ENCODE results near the gene TPRG1. TPM values are rescaled to one million over a fixed set of nuclear protein-coding genes. Genes with fewer than 3 reads are reported as not detected.

TPRG1 gene
- not detected for polyA plus RNA-seq (2013)

- WGBS (ENCODE audit: insufficient coverage) = 100% methylated on average over 1 of the region's 1 CpG
- H3K4me3 ChIP-seq (ENCODE audit: control insufficient read depth in 1 of 7, extremely low read depth in 1 of 7, insufficient read depth in 4 of 7, low read depth in 2 of 7, low read length in 6 of 7) = no peak within 1 kb of the TSS
- POLR2A ChIA-PET = no interaction called here
- no peak for DNase-seq
- CTCF ChIA-PET = no interaction called here
- H3K27ac ChIP-seq (ENCODE audit: insufficient read depth in 1 of 2, low read depth in 1 of 2, low read length in 2 of 2, poor library complexity in 1 of 2, severe bottlenecking in 2 of 2) = no peak within 1 kb of the TSS
- H3K9me3 ChIP-seq (ENCODE audit: control extremely low read depth in 1 of 5, control insufficient read depth in 4 of 5, insufficient read depth in 2 of 5, low read depth in 1 of 5, low read length in 4 of 5) = no peaks in the 10 kb centered on the region
- no peaks in the 10 kb centered on the region for H3K27me3 ChIP-seq (replicated peaks in 2 of 5; ENCODE audit: control insufficient read depth in 4 of 5, insufficient read depth in 5 of 5, low read length in 4 of 5)
- no peaks in the 10 kb centered on the region for H3K4me1 ChIP-seq (ENCODE audit: control extremely low read depth in 1 of 4, control insufficient read depth in 4 of 4, insufficient read depth in 4 of 4, low read length in 3 of 4)
- H3K36me3 ChIP-seq (ENCODE audit: control insufficient read depth in 4 of 4, insufficient read depth in 4 of 4, low read length in 3 of 4) = no peaks in the 10 kb centered on the region
Measured at GRCh38 chr3:189171707-189172106, at the start of gene TPRG1. Gene TPRG1, plus strand, starts transcription at chr3:189171971. Its CDS starts 35,414 bp downstream, at chr3:189207385.

GRCh38 chr3:189122110-189122509 is 49.7 kb upstream of the TPRG1 start:
- no peak overlapping the region for H3K4me3 ChIP-seq (ENCODE audit: control insufficient read depth in 1 of 7, extremely low read depth in 1 of 7, insufficient read depth in 4 of 7, low read depth in 2 of 7, low read length in 6 of 7)
- H3K9me3 ChIP-seq (ENCODE audit: control extremely low read depth in 1 of 5, control insufficient read depth in 4 of 5, insufficient read depth in 2 of 5, low read depth in 1 of 5, low read length in 4 of 5) = peaks cover 0 to 13% (median 3%) of the 10 kb centered on the region in 5 experiments
- no peaks in the 10 kb centered on the region for H3K27me3 ChIP-seq (replicated peaks in 2 of 5; ENCODE audit: control insufficient read depth in 4 of 5, insufficient read depth in 5 of 5, low read length in 4 of 5)
- H3K36me3 ChIP-seq (ENCODE audit: control insufficient read depth in 4 of 4, insufficient read depth in 4 of 4, low read length in 3 of 4) = no peaks in the 10 kb centered on the region
- POLR2A ChIA-PET = interaction anchor here (0.6 kb wide), 1 partner anchor 71 kb away, joined by 3 read pairs; no protein-coding TSS in a partner anchor
- WGBS (ENCODE audit: insufficient coverage) = no CpG with 5 or more reads among the region's 2 CpGs
- no peak for DNase-seq
- no peak overlapping the region for H3K27ac ChIP-seq (ENCODE audit: insufficient read depth in 1 of 2, low read depth in 1 of 2, low read length in 2 of 2, poor library complexity in 1 of 2, severe bottlenecking in 2 of 2)
- CTCF ChIA-PET = interaction anchor here (0.9 kb wide), 1 partner anchor 10 kb away, joined by 3 read pairs; no protein-coding TSS in a partner anchor
- H3K4me1 ChIP-seq (ENCODE audit: control extremely low read depth in 1 of 4, control insufficient read depth in 4 of 4, insufficient read depth in 4 of 4, low read length in 3 of 4) = peaks cover 0 to 3% (median 0%) of the 10 kb centered on the region in 4 experiments

GRCh38 chr3:189122526-189123205 is 49.1 kb upstream of the TPRG1 start:
- H3K4me3 ChIP-seq (ENCODE audit: control insufficient read depth in 1 of 7, extremely low read depth in 1 of 7, insufficient read depth in 4 of 7, low read depth in 2 of 7, low read length in 6 of 7) = no peak overlapping the region
- CTCF ChIA-PET = interaction anchor here (0.9 to 2.1 kb wide), 2 partner anchors 8 to 10 kb away, joined by 3 to 5 read pairs; no protein-coding TSS in a partner anchor
- peaks cover 0 to 13% (median 3%) of the 10 kb centered on the region in 5 experiments for H3K9me3 ChIP-seq (ENCODE audit: control extremely low read depth in 1 of 5, control insufficient read depth in 4 of 5, insufficient read depth in 2 of 5, low read depth in 1 of 5, low read length in 4 of 5)
- POLR2A ChIA-PET = interaction anchor here (0.6 kb wide), 1 partner anchor 71 kb away, joined by 3 read pairs; no protein-coding TSS in a partner anchor
- no peaks in the 10 kb centered on the region for H3K27me3 ChIP-seq (replicated peaks in 2 of 5; ENCODE audit: control insufficient read depth in 4 of 5, insufficient read depth in 5 of 5, low read length in 4 of 5)
- WGBS (ENCODE audit: insufficient coverage) = no CpG with 5 or more reads among the region's 5 CpGs
- no peak for DNase-seq
- H3K4me1 ChIP-seq (ENCODE audit: control extremely low read depth in 1 of 4, control insufficient read depth in 4 of 4, insufficient read depth in 4 of 4, low read length in 3 of 4) = peaks cover 0 to 3% (median 0%) of the 10 kb centered on the region in 4 experiments
- H3K36me3 ChIP-seq (ENCODE audit: control insufficient read depth in 4 of 4, insufficient read depth in 4 of 4, low read length in 3 of 4) = no peaks in the 10 kb centered on the region
- no peak overlapping the region for H3K27ac ChIP-seq (ENCODE audit: insufficient read depth in 1 of 2, low read depth in 1 of 2, low read length in 2 of 2, poor library complexity in 1 of 2, severe bottlenecking in 2 of 2)

GRCh38 chr3:189123595-189124387 is 48.0 kb upstream of the TPRG1 start:
- CTCF ChIA-PET = interaction anchor here (2.1 kb wide), 1 partner anchor 9 kb away, joined by 5 read pairs; no protein-coding TSS in a partner anchor

GRCh38 chr3:189132231-189132671 is 39.5 kb upstream of the TPRG1 start:
- Histone ChIP-seq H3K4me3 (ENCODE audit: control insufficient read depth in 1 of 7, extremely low read depth in 1 of 7, insufficient read depth in 4 of 7, low read depth in 2 of 7, low read length in 6 of 7) (peak overlapping the region in 1 of 7 experiments; percentile 30), H3K4me1 (ENCODE audit: control extremely low read depth in 1 of 4, control insufficient read depth in 4 of 4, insufficient read depth in 4 of 4, low read length in 3 of 4) (peaks cover 2 to 17% (median 10%) of the 10 kb centered on the region in 4 experiments), H3K27ac (ENCODE audit: insufficient read depth in 1 of 2, low read depth in 1 of 2, low read length in 2 of 2, poor library complexity in 1 of 2, severe bottlenecking in 2 of 2) (no peak overlapping the region)

More at GRCh38 chr3:189123595-189124387, 48.0 kb upstream of the TPRG1 start:
- Histone ChIP-seq H3K4me3 (ENCODE audit: control insufficient read depth in 1 of 7, extremely low read depth in 1 of 7, insufficient read depth in 4 of 7, low read depth in 2 of 7, low read length in 6 of 7) (no peak overlapping the region), H3K27ac (ENCODE audit: insufficient read depth in 1 of 2, low read depth in 1 of 2, low read length in 2 of 2, poor library complexity in 1 of 2, severe bottlenecking in 2 of 2) (no peak overlapping the region), H3K9me3 (ENCODE audit: control extremely low read depth in 1 of 5, control insufficient read depth in 4 of 5, insufficient read depth in 2 of 5, low read depth in 1 of 5, low read length in 4 of 5) (peaks cover 0 to 9% (median 3%) of the 10 kb centered on the region in 5 experiments), H3K27me3 (replicated peaks in 2 of 5; ENCODE audit: control insufficient read depth in 4 of 5, insufficient read depth in 5 of 5, low read length in 4 of 5) (no peaks in the 10 kb centered on the region), H3K36me3 (ENCODE audit: control insufficient read depth in 4 of 4, insufficient read depth in 4 of 4, low read length in 3 of 4) (no peaks in the 10 kb centered on the region), H3K4me1 (ENCODE audit: control extremely low read depth in 1 of 4, control insufficient read depth in 4 of 4, insufficient read depth in 4 of 4, low read length in 3 of 4) (peaks cover 0 to 3% (median 0%) of the 10 kb centered on the region in 4 experiments)
- 92% methylated on average over 8 of the region's 11 CpGs for WGBS (ENCODE audit: insufficient coverage)
- POLR2A ChIA-PET = no interaction called here
- no peak for DNase-seq

GRCh38 chr3:189132839-189133238 is 38.9 kb upstream of the TPRG1 start:
- H3K27ac ChIP-seq (ENCODE audit: insufficient read depth in 1 of 2, low read depth in 1 of 2, low read length in 2 of 2, poor library complexity in 1 of 2, severe bottlenecking in 2 of 2) = no peak overlapping the region

More at GRCh38 chr3:189132231-189132671, 39.5 kb upstream of the TPRG1 start:
- H3K36me3 ChIP-seq (ENCODE audit: control insufficient read depth in 4 of 4, insufficient read depth in 4 of 4, low read length in 3 of 4) = no peaks in the 10 kb centered on the region
- DNase-seq = peak; percentile 81 to 95 (median 91)
- POLR2A ChIA-PET = no interaction called here
- 9% methylated on average over 3 of the region's 9 CpGs for WGBS (ENCODE audit: insufficient coverage)
- peaks cover 0 to 11% (median 0%) of the 10 kb centered on the region in 5 experiments for H3K27me3 ChIP-seq (replicated peaks in 2 of 5; ENCODE audit: control insufficient read depth in 4 of 5, insufficient read depth in 5 of 5, low read length in 4 of 5)
- H3K9me3 ChIP-seq (ENCODE audit: control extremely low read depth in 1 of 5, control insufficient read depth in 4 of 5, insufficient read depth in 2 of 5, low read depth in 1 of 5, low read length in 4 of 5) = no peaks in the 10 kb centered on the region
- CTCF ChIA-PET = interaction anchor here (0.9 to 8.1 kb wide), 5 partner anchors 10 to 176 kb away, joined by 3 to 45 read pairs (median 3); no protein-coding TSS in a partner anchor

More at GRCh38 chr3:189132839-189133238, 38.9 kb upstream of the TPRG1 start:
- DNase-seq = peak in 2 of 3 donors; percentile 7 to 36
- Histone ChIP-seq H3K9me3 (ENCODE audit: control extremely low read depth in 1 of 5, control insufficient read depth in 4 of 5, insufficient read depth in 2 of 5, low read depth in 1 of 5, low read length in 4 of 5) (no peaks in the 10 kb centered on the region), H3K4me3 (ENCODE audit: control insufficient read depth in 1 of 7, extremely low read depth in 1 of 7, insufficient read depth in 4 of 7, low read depth in 2 of 7, low read length in 6 of 7) (no peak overlapping the region), H3K36me3 (ENCODE audit: control insufficient read depth in 4 of 4, insufficient read depth in 4 of 4, low read length in 3 of 4) (no peaks in the 10 kb centered on the region), H3K27me3 (replicated peaks in 2 of 5; ENCODE audit: control insufficient read depth in 4 of 5, insufficient read depth in 5 of 5, low read length in 4 of 5) (peaks cover 0 to 14% (median under 1%) of the 10 kb centered on the region in 5 experiments), H3K4me1 (ENCODE audit: control extremely low read depth in 1 of 4, control insufficient read depth in 4 of 4, insufficient read depth in 4 of 4, low read length in 3 of 4) (peaks cover 2 to 17% (median 10%) of the 10 kb centered on the region in 4 experiments)
- POLR2A ChIA-PET = no interaction called here
- CTCF ChIA-PET = interaction anchor here (0.9 to 8.1 kb wide), 3 partner anchors 10 to 177 kb away, joined by 3 to 45 read pairs (median 3); no protein-coding TSS in a partner anchor
- WGBS (ENCODE audit: insufficient coverage) = 100% methylated on average over 2 of the region's 2 CpGs
